ENCODE results near the gene DCXR.

DCXR gene

GRCh38 chr17:82060001-82060380 lies 22.5 kb upstream of the DCXR start:
- H3K79me2 ChIP-seq (ENCODE audit: control insufficient read depth, insufficient read depth, low read length, unreplicated experiment): peaks cover 13% of the 10 kb centered on the region
- peaks cover 4% of the 10 kb centered on the region; the same call in 1 of the 2 replicates for H3K36me3 ChIP-seq (ENCODE audit: insufficient read depth, low read length)
- H3K4me3 ChIP-seq (ENCODE audit: low read depth, low read length): no peak overlapping the region

DNA sequence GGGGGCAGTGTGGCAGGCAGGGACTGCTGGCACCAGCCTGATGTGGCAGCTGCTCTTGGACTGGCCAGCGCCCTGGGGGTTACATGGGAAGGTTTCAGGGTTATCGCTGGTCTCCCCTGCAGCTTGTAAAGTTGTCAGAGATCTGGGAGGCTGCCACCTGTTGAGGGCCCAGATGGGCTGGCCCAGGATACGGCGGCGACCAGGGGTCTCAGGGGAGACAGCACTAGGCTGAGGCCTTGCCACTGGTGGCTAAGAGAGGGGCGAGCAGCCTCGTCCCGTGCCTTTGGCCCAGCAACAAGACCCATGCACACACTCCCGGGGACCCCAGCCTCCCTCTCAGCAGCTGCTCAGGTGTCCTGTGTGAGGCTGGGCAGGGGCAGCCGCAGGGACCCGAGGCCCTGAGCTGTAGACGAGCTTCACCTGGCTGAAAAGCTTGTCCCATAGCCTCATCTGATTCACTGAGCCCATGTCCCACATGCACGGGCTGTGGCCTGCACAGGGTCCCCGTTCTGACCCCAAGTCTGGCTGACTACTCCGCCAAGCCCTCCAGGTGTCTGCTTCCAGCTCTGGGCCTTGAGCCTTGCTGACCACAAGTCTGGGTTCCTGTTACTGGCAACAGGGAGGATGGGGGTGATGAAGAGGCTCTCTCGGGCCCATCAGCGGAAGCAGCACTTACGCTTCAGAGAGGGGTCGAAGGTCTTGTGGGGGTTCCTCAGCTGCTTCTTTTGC lies 21.9 kb upstream of the DCXR start:
- Histone ChIP-seq H3K27ac (ENCODE audit: low read depth, low read length) (no peak overlapping the region), H3K4me3 (ENCODE audit: low read depth, low read length) (no peak overlapping the region), H3K27me3 (ENCODE audit: insufficient read depth, low read length) (no peaks in the 10 kb centered on the region), H3K4me1 (ENCODE audit: control insufficient read depth, insufficient read depth, low read length, unreplicated experiment) (peaks cover 3% of the 10 kb centered on the region), H2AFZ (ENCODE audit: low read length, unreplicated experiment) (no peak overlapping the region), H3K36me3 (ENCODE audit: insufficient read depth, low read length) (peaks cover 4% of the 10 kb centered on the region; the same call in 1 of the 2 replicates), H3K79me2 (ENCODE audit: control insufficient read depth, insufficient read depth, low read length, unreplicated experiment) (peaks cover 8% of the 10 kb centered on the region)

More at GRCh38 chr17:82060001-82060380, 22.5 kb upstream of the DCXR start:
- peaks cover 6% of the 10 kb centered on the region for H3K4me1 ChIP-seq (ENCODE audit: control insufficient read depth, insufficient read depth, low read length, unreplicated experiment)
- H2AFZ ChIP-seq (ENCODE audit: low read length, unreplicated experiment): no peak overlapping the region
- no peak overlapping the region for H3K27ac ChIP-seq (ENCODE audit: low read depth, low read length)
- H3K27me3 ChIP-seq (ENCODE audit: insufficient read depth, low read length): no peaks in the 10 kb centered on the region

DNA sequence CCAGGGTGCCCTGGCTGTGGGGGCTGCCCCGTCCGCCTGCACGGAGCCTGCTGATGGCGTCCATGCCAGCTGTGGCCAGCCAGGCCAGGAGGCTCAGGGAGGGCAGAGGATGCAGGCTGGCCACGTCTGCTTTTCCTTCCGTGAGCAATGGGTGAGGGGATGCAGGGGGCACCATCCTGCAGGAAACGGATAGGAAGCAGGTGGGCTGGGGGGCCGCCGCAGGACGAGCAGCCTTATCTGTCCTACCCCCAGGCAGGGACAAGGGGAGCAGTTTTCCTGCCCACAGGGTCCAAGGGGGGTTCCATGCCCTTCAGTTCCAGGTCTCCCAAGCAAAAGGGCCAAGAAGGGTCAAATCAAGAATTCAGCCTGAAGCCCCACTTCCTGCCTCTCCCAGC lies 21.4 kb upstream of the DCXR start:
- H3K4me1 ChIP-seq (ENCODE audit: control insufficient read depth, insufficient read depth, low read length, unreplicated experiment): no peaks in the 10 kb centered on the region
- H3K79me2 ChIP-seq (ENCODE audit: control insufficient read depth, insufficient read depth, low read length, unreplicated experiment): peaks cover 3% of the 10 kb centered on the region
- peaks cover 4% of the 10 kb centered on the region; the same call in 1 of the 2 replicates for H3K36me3 ChIP-seq (ENCODE audit: insufficient read depth, low read length)
- no peak overlapping the region for H2AFZ ChIP-seq (ENCODE audit: low read length, unreplicated experiment)
- no peak overlapping the region for H3K4me3 ChIP-seq (ENCODE audit: low read depth, low read length)
- H3K27ac ChIP-seq (ENCODE audit: low read depth, low read length): no peak overlapping the region
- H3K27me3 ChIP-seq (ENCODE audit: insufficient read depth, low read length): no peaks in the 10 kb centered on the region

DNA sequence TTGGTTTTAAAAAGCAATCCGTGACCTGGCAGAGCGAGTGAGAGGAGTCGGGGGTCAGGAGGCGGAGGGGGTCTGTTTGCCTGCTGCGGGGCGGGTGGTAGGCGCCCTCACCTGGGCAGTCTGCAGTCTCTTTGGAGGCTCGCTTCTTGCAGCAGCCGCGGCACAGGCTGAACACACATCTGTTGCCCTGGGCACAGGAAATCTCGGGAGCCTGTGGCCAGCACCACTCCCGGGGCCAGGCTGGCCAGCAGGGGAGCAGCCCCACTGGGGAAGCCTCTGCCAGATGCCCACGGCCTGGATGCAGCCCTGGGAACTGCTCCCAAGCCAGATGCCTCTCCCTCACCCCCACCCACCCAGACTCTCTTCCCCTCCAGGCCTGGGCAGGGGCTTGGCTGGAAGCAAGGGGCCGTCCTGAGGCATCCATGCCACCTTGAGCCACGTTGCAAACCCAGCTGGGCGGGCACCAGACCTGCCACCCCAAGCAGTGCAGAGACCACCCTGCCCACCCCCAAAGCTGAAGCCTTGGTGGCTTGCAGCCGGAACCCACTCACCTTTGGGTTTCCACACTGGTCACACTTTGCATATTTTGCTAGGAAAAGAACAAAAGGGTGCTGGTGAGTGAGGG lies 20.8 kb upstream of the DCXR start:
- Histone ChIP-seq H3K27ac (ENCODE audit: low read depth, low read length) (no peak overlapping the region), H2AFZ (ENCODE audit: low read length, unreplicated experiment) (no peak overlapping the region), H3K36me3 (ENCODE audit: insufficient read depth, low read length) (peaks cover 4% of the 10 kb centered on the region; the same call in 1 of the 2 replicates), H3K27me3 (ENCODE audit: insufficient read depth, low read length) (no peaks in the 10 kb centered on the region), H3K4me1 (ENCODE audit: control insufficient read depth, insufficient read depth, low read length, unreplicated experiment) (peaks cover under 1% of the 10 kb centered on the region), H3K79me2 (ENCODE audit: control insufficient read depth, insufficient read depth, low read length, unreplicated experiment) (peaks cover 5% of the 10 kb centered on the region), H3K4me3 (ENCODE audit: low read depth, low read length) (no peak overlapping the region)

- no peak overlapping the region for H3K4me3 ChIP-seq (ENCODE audit: low read depth, low read length)
- H2AFZ ChIP-seq (ENCODE audit: low read length, unreplicated experiment): no peak overlapping the region
- no peak overlapping the region for H3K27ac ChIP-seq (ENCODE audit: low read depth, low read length)
- peaks cover 19% of the 10 kb centered on the region for H3K79me2 ChIP-seq (ENCODE audit: control insufficient read depth, insufficient read depth, low read length, unreplicated experiment)
- no peaks in the 10 kb centered on the region for H3K27me3 ChIP-seq (ENCODE audit: insufficient read depth, low read length)
- H3K4me1 ChIP-seq (ENCODE audit: control insufficient read depth, insufficient read depth, low read length, unreplicated experiment): peaks cover 6% of the 10 kb centered on the region
- peaks cover 4% of the 10 kb centered on the region; the same call in 1 of the 2 replicates for H3K36me3 ChIP-seq (ENCODE audit: insufficient read depth, low read length)
These were observed 19.5 kb upstream of the DCXR start for GRCh38 chr17:82056729-82057621.

GRCh38 chr17:82055965-82056728 lies 18.6 kb upstream of the DCXR start:
- H3K27me3 ChIP-seq (ENCODE audit: insufficient read depth, low read length): no peaks in the 10 kb centered on the region
- H3K79me2 ChIP-seq (ENCODE audit: control insufficient read depth, insufficient read depth, low read length, unreplicated experiment): peaks cover 21% of the 10 kb centered on the region
- no peak overlapping the region for H2AFZ ChIP-seq (ENCODE audit: low read length, unreplicated experiment)
- no peak overlapping the region for H3K4me3 ChIP-seq (ENCODE audit: low read depth, low read length)
- H3K4me1 ChIP-seq (ENCODE audit: control insufficient read depth, insufficient read depth, low read length, unreplicated experiment): peaks cover 6% of the 10 kb centered on the region
- H3K27ac ChIP-seq (ENCODE audit: low read depth, low read length): no peak overlapping the region
- peaks cover 4% of the 10 kb centered on the region; the same call in 1 of the 2 replicates for H3K36me3 ChIP-seq (ENCODE audit: insufficient read depth, low read length)

GRCh38 chr17:82055023-82055964 lies 17.8 kb upstream of the DCXR start:
- H3K4me1 ChIP-seq (ENCODE audit: control insufficient read depth, insufficient read depth, low read length, unreplicated experiment): peaks cover 6% of the 10 kb centered on the region
- H3K27ac ChIP-seq (ENCODE audit: low read depth, low read length): no peak overlapping the region
- peaks cover 21% of the 10 kb centered on the region for H3K79me2 ChIP-seq (ENCODE audit: control insufficient read depth, insufficient read depth, low read length, unreplicated experiment)
- peaks cover 4% of the 10 kb centered on the region; the same call in 1 of the 2 replicates for H3K36me3 ChIP-seq (ENCODE audit: insufficient read depth, low read length)
- no peak overlapping the region for H2AFZ ChIP-seq (ENCODE audit: low read length, unreplicated experiment)
- no peaks in the 10 kb centered on the region for H3K27me3 ChIP-seq (ENCODE audit: insufficient read depth, low read length)
- H3K4me3 ChIP-seq (ENCODE audit: low read depth, low read length): no peak overlapping the region

DNA sequence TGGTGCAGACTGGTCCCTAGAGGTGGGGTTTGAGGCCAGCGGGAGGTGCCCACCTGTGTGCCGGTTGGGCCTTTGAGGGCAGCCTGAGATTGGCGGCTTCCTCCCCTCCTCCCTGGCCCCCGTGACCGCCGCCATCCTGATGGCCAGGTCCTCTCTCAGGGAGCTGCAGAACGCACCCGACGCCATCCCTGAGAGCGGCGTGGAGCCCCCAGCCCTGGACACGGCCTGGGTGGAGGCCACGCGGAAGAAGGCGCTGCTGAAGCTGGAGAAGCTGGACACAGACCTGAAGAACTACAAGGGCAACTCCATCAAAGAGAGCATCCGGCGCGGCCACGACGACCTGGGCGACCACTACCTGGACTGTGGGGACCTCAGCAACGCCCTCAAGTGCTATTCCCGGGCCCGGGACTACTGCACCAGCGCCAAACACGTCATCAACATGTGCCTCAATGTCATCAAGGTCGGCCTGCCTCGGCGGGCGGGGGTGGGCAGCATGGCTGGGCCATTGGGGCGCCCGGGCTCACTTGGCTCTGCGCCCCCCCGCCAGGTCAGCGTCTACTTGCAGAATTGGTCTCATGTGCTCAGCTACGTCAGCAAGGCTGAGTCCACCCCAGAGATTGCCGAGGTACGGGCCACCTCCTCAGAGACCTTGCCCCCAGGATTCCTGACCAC lies 17.0 kb upstream of the DCXR start:
- H3K4me1 ChIP-seq (ENCODE audit: control insufficient read depth, insufficient read depth, low read length, unreplicated experiment): peaks cover 6% of the 10 kb centered on the region
- no peaks in the 10 kb centered on the region for H3K27me3 ChIP-seq (ENCODE audit: insufficient read depth, low read length)
- H2AFZ ChIP-seq (ENCODE audit: low read length, unreplicated experiment): no peak overlapping the region
- no peak overlapping the region for H3K27ac ChIP-seq (ENCODE audit: low read depth, low read length)
- H3K79me2 ChIP-seq (ENCODE audit: control insufficient read depth, insufficient read depth, low read length, unreplicated experiment): peaks cover 21% of the 10 kb centered on the region
- peaks cover 4% of the 10 kb centered on the region; the same call in 1 of the 2 replicates for H3K36me3 ChIP-seq (ENCODE audit: insufficient read depth, low read length)
- no peak overlapping the region for H3K4me3 ChIP-seq (ENCODE audit: low read depth, low read length)
